Activated T-cell treated with anti-CD3 and anti-CD28 coated beads, Interleukin-2, amount 50 U/mL, for 24 hours (primary cell): ENCODE measurements around the gene ATP2B2.

Source experiments
- DNase-seq: peaks from one replicate; pipeline ENCODE4 v3.0.0-alpha.2; 2020
- H3K27ac Mint-ChIP-seq: 2 replicates; pipeline ENCODE4 v1.8.0; 2020; ENCODE audit warnings: mild to moderate bottlenecking, mixed read lengths
- H3K27me3 Mint-ChIP-seq: 2 replicates; pipeline ENCODE4 v1.8.0; 2020; ENCODE audit warnings: mixed read lengths
- H3K36me3 Mint-ChIP-seq: 2 replicates; pipeline ENCODE4 v1.8.0; 2020; ENCODE audit warnings: low read depth, mixed read lengths
- H3K4me1 Mint-ChIP-seq: 2 replicates; pipeline ENCODE4 v1.8.0; 2020; ENCODE audit warnings: low read depth, mixed read lengths
- H3K4me3 Mint-ChIP-seq: 2 replicates; pipeline ENCODE4 v1.8.0; 2020; ENCODE audit warnings: mild to moderate bottlenecking, moderate library complexity, mixed read lengths
- H3K9me3 Mint-ChIP-seq: 2 replicates; pipeline ENCODE4 v1.8.0; 2020; ENCODE audit warnings: mixed read lengths

The ATP2B2 gene

DNA sequence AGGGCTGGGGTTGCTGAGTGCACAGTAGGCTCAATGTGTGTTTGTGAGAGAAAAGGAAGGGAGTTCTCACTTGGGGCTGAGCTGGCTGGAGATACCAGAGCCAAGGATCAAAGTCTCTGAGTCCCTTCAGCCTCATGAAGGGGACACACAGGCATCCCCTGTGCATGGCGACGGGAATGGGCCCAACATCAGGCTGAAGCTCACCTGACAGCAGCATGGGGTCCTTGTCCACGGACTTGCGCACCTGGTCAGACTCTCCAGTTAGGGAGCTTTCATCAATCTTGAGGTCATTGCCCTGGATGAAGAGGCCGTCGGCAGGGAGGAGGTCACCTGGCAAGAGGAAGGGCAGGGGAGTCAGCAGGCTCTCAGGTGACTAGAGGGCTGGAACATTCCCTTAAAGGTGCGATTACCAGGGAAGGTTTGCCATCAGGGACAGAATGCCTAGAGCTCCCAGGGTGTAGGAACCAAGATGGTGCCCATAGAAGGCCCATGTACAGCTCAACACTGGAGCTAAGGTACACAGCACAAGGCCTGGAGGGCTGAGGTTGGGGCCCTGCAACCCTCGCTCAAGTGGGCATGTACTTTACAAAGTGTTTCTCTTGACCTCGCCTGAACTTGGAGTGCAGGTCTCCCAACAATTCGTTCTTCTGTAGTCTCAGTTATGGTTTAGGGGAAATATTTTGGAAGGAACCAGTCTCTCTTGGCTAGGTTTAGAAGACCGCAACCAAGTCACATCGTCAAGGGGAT, 104.5 kb downstream of the ATP2B2 start:
- Mint-ChIP-seq H3K27me3 (no peaks in the 10 kb centered on the region), H3K36me3 (no peaks in the 10 kb centered on the region), H3K9me3 (no peaks in the 10 kb centered on the region), H3K4me1 (peaks cover 22% of the 10 kb centered on the region), H3K27ac (no peak overlapping the region), H3K4me3 (no peak overlapping the region)
- DNase-seq: no peak

DNA sequence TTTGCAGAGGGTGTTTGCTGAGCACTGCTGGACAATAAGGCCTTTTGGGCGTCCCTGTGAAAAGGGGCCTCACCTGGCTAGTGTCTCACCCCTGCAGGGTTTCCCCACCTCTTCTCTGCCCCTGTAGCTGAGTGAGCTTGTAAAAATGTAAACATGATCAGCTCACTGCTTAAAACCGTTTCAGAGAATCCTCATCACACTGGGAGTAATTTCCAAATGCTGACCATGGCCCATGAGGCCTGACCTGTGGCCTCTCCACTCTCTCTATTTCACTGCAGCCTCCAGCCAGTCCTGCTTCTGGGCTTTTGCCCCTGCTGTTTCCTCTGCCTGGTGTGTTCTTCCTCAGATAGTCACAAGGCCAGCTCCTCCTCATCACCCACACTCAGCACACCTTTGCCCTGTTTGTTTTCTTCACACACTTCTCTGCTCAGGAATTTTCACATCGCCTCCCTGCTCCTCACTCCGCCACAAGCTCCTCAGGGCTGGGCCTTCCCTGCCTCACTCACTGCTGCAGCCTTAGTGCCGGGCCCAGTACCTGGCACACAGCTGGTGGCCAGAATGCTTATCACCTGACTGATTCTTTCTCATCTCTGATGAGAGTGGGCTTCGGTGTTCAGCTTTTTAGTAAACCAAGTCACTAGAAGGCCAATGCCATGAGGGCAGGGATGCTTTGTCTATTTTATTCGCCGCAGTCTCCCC, 105.2 kb downstream of the ATP2B2 start:
- Mint-ChIP-seq H3K36me3 (no peaks in the 10 kb centered on the region), H3K9me3 (no peaks in the 10 kb centered on the region), H3K4me3 (no peak overlapping the region), H3K27me3 (no peaks in the 10 kb centered on the region), H3K4me1 (peaks cover 29% of the 10 kb centered on the region), H3K27ac (no peak overlapping the region)
- DNase-seq: no peak

DNA sequence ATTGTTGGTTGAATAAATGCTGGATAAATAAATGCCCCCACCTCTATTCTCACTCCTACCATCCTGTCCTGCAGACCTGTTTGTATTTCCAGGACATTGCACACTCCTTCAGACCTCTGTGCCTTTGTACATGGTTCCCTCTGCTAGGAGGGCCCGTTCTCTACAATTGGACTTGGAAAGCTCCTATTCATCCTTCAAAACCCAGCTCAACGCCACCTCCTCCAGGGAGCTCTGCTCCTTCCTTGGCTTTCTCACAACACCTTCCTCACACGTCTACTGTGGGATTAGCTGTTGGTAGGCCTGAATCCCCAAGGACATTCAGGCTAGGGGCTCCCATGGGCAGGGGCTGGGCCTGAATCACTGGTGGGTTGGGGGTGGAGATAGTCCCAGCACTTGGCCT, 105.8 kb downstream of the ATP2B2 start:
- no peak for DNase-seq

GRCh38 chr3:10398341-10398740, 107.0 kb downstream of the ATP2B2 start:
- Mint-ChIP-seq H3K4me3 (no peak overlapping the region), H3K9me3 (no peaks in the 10 kb centered on the region), H3K27ac (no peak overlapping the region), H3K36me3 (no peaks in the 10 kb centered on the region), H3K27me3 (no peaks in the 10 kb centered on the region), H3K4me1 (peaks cover 30% of the 10 kb centered on the region)
- DNase-seq: no peak

More for the DNA sequence above, 105.8 kb downstream of the ATP2B2 start:
- H3K27me3 Mint-ChIP-seq: no peaks in the 10 kb centered on the region
- H3K4me1 Mint-ChIP-seq: peaks cover 33% of the 10 kb centered on the region
- no peak overlapping the region for H3K4me3 Mint-ChIP-seq
- no peak overlapping the region for H3K27ac Mint-ChIP-seq
- H3K9me3 Mint-ChIP-seq: no peaks in the 10 kb centered on the region
- no peaks in the 10 kb centered on the region for H3K36me3 Mint-ChIP-seq

GRCh38 chr3:10397879-10398278, 107.5 kb downstream of the ATP2B2 start:
- no peak for DNase-seq
- no peaks in the 10 kb centered on the region for H3K36me3 Mint-ChIP-seq
- peaks cover 30% of the 10 kb centered on the region for H3K4me1 Mint-ChIP-seq
- no peak overlapping the region for H3K4me3 Mint-ChIP-seq
- no peaks in the 10 kb centered on the region for H3K27me3 Mint-ChIP-seq
- H3K27ac Mint-ChIP-seq: no peak overlapping the region
- H3K9me3 Mint-ChIP-seq: no peaks in the 10 kb centered on the region

DNA sequence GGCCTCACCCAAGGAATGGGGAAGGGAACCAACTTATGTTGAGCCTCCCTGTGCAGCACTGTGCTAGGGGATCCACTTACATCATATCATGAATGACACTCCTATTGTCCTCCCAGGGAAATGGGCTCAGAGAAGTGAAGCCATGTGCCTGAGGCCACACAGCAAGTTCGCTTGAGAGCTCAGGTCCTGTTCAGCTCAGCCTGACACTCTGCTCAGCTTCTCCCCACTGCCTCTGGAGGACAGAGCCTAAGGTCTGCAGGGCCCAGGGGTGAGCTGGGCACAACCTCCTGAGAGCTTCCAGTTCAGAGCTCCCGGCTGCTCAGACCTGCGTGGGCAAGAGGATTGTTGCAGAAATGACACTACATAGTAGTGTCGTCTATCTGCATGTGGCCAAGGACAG, 108.5 kb downstream of the ATP2B2 start:
- Mint-ChIP-seq H3K9me3 (no peaks in the 10 kb centered on the region), H3K4me1 (peaks cover 30% of the 10 kb centered on the region), H3K27ac (no peak overlapping the region), H3K27me3 (no peaks in the 10 kb centered on the region), H3K4me3 (no peak overlapping the region), H3K36me3 (no peaks in the 10 kb centered on the region)
- DNase-seq: no peak

- Mint-ChIP-seq H3K9me3 (no peaks in the 10 kb centered on the region), H3K27ac (no peak overlapping the region), H3K4me1 (peaks cover 33% of the 10 kb centered on the region), H3K27me3 (no peaks in the 10 kb centered on the region), H3K4me3 (no peak overlapping the region), H3K36me3 (no peaks in the 10 kb centered on the region)
- no peak for DNase-seq
Observed at GRCh38 chr3:10396083-10396482, 109.3 kb downstream of the ATP2B2 start.

DNA sequence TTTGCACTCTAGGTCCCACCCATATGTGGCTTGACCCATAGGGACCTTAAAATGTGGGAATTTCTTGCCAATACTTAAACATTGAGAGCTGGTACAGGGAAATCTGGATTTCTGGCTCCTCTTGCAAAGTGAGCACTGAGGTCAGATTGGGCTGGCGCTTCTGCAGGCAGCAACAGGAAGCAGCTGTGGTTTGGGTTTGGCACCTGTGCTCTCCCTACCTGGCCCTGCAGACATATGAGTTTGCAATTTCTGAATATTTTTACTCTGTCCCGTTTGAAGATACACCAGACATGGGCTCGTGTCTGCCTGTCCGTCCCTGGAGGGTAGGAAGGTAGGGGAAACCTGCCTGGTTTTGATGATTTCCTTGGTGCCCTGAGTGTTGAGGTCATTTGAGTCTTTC, 109.7 kb downstream of the ATP2B2 start:
- Mint-ChIP-seq H3K36me3 (no peaks in the 10 kb centered on the region), H3K9me3 (no peaks in the 10 kb centered on the region), H3K27me3 (no peaks in the 10 kb centered on the region), H3K4me3 (no peak overlapping the region), H3K4me1 (peaks cover 33% of the 10 kb centered on the region), H3K27ac (no peak overlapping the region)
- no peak for DNase-seq

- H3K36me3 Mint-ChIP-seq: no peaks in the 10 kb centered on the region
- no peak overlapping the region for H3K4me3 Mint-ChIP-seq
- H3K4me1 Mint-ChIP-seq: peaks cover 36% of the 10 kb centered on the region
- no peaks in the 10 kb centered on the region for H3K27me3 Mint-ChIP-seq
- DNase-seq: no peak
- no peaks in the 10 kb centered on the region for H3K9me3 Mint-ChIP-seq
- no peak overlapping the region for H3K27ac Mint-ChIP-seq
Observed at GRCh38 chr3:10395196-10395595, 110.2 kb downstream of the ATP2B2 start.

GRCh38 chr3:10394491-10395025, 110.8 kb downstream of the ATP2B2 start:
- Mint-ChIP-seq H3K4me3 (no peak overlapping the region), H3K36me3 (no peaks in the 10 kb centered on the region), H3K4me1 (peaks cover 41% of the 10 kb centered on the region), H3K27ac (no peak overlapping the region), H3K9me3 (no peaks in the 10 kb centered on the region), H3K27me3 (no peaks in the 10 kb centered on the region)
- no peak for DNase-seq

DNA sequence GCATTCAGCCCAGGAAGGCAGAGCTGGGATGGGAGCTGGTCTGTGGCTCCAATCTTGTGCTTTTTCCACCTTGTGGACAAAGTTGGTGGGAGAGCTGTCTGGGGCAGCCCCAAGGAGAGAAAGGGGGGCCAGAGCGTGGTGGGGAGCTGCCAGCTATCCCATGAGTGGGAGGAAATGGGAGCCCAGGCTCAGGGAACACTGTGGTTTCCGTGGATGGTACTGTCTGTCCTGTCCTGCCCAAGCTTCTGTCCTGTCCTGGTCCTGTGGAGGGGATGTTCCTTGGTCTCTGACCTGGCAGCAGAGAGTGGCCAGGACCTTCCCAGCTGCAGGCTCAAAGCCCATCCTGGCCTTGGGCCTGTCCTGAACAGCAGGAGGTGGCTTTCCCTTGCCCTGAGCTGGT, 111.9 kb downstream of the ATP2B2 start:
- no peaks in the 10 kb centered on the region for H3K9me3 Mint-ChIP-seq
- no peaks in the 10 kb centered on the region for H3K27me3 Mint-ChIP-seq
- H3K27ac Mint-ChIP-seq: no peak overlapping the region
- H3K36me3 Mint-ChIP-seq: no peaks in the 10 kb centered on the region
- H3K4me1 Mint-ChIP-seq: peaks cover 48% of the 10 kb centered on the region
- no peak overlapping the region for H3K4me3 Mint-ChIP-seq
- no peak for DNase-seq

- H3K36me3 Mint-ChIP-seq: no peaks in the 10 kb centered on the region
- no peaks in the 10 kb centered on the region for H3K9me3 Mint-ChIP-seq
- H3K27ac Mint-ChIP-seq: no peak overlapping the region
- H3K4me1 Mint-ChIP-seq: peaks cover 49% of the 10 kb centered on the region
- no peak for DNase-seq
- no peaks in the 10 kb centered on the region for H3K27me3 Mint-ChIP-seq
- no peak overlapping the region for H3K4me3 Mint-ChIP-seq
Observed at GRCh38 chr3:10392906-10393461, 112.4 kb downstream of the ATP2B2 start.

- Mint-ChIP-seq H3K27ac (no peak overlapping the region), H3K36me3 (no peaks in the 10 kb centered on the region), H3K4me3 (no peak overlapping the region), H3K27me3 (no peaks in the 10 kb centered on the region), H3K4me1 (peaks cover 50% of the 10 kb centered on the region), H3K9me3 (no peaks in the 10 kb centered on the region)
- no peak for DNase-seq
Observed at GRCh38 chr3:10392244-10392643, 113.1 kb downstream of the ATP2B2 start.

DNA sequence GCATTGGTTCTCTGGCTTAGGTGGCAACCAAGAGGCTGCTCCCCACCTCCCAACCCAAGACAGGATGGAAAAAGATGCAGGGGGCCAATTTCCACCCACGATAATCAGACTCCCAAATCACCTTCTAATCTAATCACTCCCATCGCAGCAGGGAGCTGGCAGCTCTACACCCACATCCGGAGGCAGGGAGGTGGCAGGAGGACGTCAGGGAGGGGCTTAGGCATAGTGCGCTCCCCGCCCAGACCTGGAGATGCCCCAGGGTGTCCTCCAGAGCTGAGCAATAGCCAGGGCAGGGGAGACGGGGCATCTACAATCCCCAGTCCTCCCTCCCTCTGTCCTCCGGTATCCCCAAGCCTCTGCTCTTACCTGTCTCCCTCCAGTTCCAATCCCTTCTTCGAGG, 114.0 kb downstream of the ATP2B2 start:
- no peaks in the 10 kb centered on the region for H3K27me3 Mint-ChIP-seq
- H3K27ac Mint-ChIP-seq: no peak overlapping the region

More for the DNA sequence above, 114.0 kb downstream of the ATP2B2 start:
- no peak for DNase-seq
- H3K9me3 Mint-ChIP-seq: no peaks in the 10 kb centered on the region
- H3K36me3 Mint-ChIP-seq: no peaks in the 10 kb centered on the region
- no peak overlapping the region for H3K4me3 Mint-ChIP-seq
- peaks cover 43% of the 10 kb centered on the region for H3K4me1 Mint-ChIP-seq
